KMS-11 (cell line): Measurements from ENCODE around the gene TTPAL.

Source experiments
- H2AFZ ChIP-seq: fragments of 200-600 bp; sonication (generic); 2 replicates; pipeline ENCODE4 v1.6.1; 2016; ENCODE audit warnings: antibody characterized with exemption, mixed run types, low read depth
- H3K27ac ChIP-seq: fragments of 200-600 bp; sonication (generic); 2 replicates; pipeline ENCODE4 v1.6.1; 2016; ENCODE audit warnings: mild to moderate bottlenecking, mixed run types
- H3K27me3 ChIP-seq: fragments of 200-600 bp; sonication (generic); 2 replicates; pipeline ENCODE4 v1.6.1; 2017; ENCODE audit warnings: mild to moderate bottlenecking, low read depth, mixed run types, moderate library complexity; ENCODE audit not compliant: insufficient read depth
- H3K36me3 ChIP-seq: fragments of 200-600 bp; sonication (generic); 2 replicates; pipeline ENCODE4 v1.6.1; 2017; ENCODE audit warnings: mild to moderate bottlenecking, mixed run types; ENCODE audit not compliant: insufficient read depth
- H3K4me1 ChIP-seq: fragments of 200-600 bp; sonication (generic); 2 replicates; pipeline ENCODE4 v1.6.1; 2016; ENCODE audit warnings: mild to moderate bottlenecking, low read depth, mixed run types; ENCODE audit not compliant: poor library complexity, severe bottlenecking
- H3K4me2 ChIP-seq: fragments of 200-600 bp; sonication (generic); 2 replicates; pipeline ENCODE4 v1.7.0; 2016; ENCODE audit warnings: mild to moderate bottlenecking, mixed run types
- H3K4me3 ChIP-seq: fragments of 200-600 bp; sonication (generic); IDR thresholded peaks from 2 replicates; pipeline ENCODE4 v1.6.1; 2017; ENCODE audit warnings: low read depth, low read length, mixed read lengths; ENCODE audit not compliant: insufficient read depth
- H3K79me2 ChIP-seq: fragments of 200-600 bp; sonication (generic); 2 replicates; pipeline ENCODE4 v1.6.1; 2016; ENCODE audit warnings: low read depth, mixed run types; ENCODE audit not compliant: insufficient read depth
- H3K9ac ChIP-seq: fragments of 200-600 bp; sonication (generic); 2 replicates; pipeline ENCODE4 v1.6.1; 2016; ENCODE audit warnings: mild to moderate bottlenecking, mixed run types
- H4K20me1 ChIP-seq: fragments of 200-600 bp; sonication (generic); 2 replicates; pipeline ENCODE4 v1.6.1; 2016; ENCODE audit warnings: mild to moderate bottlenecking, mixed run types; ENCODE audit not compliant: insufficient read depth
- CTCF ChIP-seq: fragments of 200-600 bp; sonication (generic); conservative IDR thresholded peaks from 2 replicates; pipeline ENCODE4 v1.6.1; 2017; ENCODE audit warnings: low read depth, mild to moderate bottlenecking, antibody characterized with exemption, low read length, moderate library complexity, mixed read lengths

The TTPAL gene

DNA sequence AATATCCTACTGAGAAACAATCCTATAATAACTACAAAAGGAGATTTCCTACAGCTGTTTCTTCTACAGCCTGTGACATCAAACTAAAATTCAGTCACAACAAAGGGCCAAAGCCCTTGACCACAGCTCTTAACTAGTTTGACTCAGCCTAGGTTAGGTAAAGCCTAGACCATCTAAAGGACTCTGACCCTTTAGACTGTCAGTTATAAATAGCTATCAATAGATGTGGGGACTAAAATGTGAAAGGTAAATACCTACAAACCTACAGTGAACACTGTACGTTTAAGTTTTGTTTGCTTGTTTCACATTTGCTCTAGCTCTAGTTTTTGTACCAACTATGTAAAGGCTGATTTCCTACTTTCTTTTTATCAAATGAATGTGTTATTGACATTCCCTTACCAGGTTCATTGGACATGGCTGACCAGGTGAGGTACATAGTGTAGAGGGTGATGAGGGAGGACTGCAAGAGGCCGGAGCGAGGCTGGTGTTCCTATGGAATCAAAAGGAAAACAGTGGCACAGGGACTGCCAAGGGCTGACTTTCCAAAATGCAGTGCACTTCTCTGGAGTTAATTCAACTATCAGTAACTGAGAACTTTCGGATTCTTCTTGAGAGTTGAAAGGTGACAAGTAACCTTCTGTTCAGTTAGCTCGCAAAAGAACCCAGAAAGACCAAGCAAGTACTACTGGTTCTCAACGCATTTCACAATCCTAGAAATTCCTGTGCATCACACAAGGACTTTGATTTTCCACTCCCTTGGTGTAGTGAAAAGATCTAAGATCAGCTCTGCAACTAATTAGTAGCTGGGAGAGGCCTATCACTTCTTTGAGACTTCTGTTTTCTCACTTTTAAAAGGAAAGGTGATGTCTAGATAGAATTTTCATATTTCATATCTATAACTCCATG, 29.0 kb downstream of the TTPAL start:
- Histone ChIP-seq H4K20me1 (no peaks in the 10 kb centered on the region), H3K79me2 (no peaks in the 10 kb centered on the region), H2AFZ (no peak overlapping the region), H3K27ac (no peak overlapping the region), H3K4me3 (no peak overlapping the region), H3K4me1 (no peaks in the 10 kb centered on the region), H3K4me2 (no peak overlapping the region), H3K9ac (no peak overlapping the region), H3K36me3 (no peaks in the 10 kb centered on the region; the same call in 1 of the 2 replicates), H3K27me3 (no peaks in the 10 kb centered on the region)
- TF ChIP-seq CTCF = no peak

GRCh38 chr20:44509762-44510161, 34.1 kb downstream of the TTPAL start:
- no peak for TF ChIP-seq CTCF
- no peak overlapping the region for H3K9ac ChIP-seq
- no peak overlapping the region for H3K4me2 ChIP-seq
- H3K27ac ChIP-seq = no peak overlapping the region
- no peaks in the 10 kb centered on the region for H4K20me1 ChIP-seq
- H3K36me3 ChIP-seq = no peaks in the 10 kb centered on the region; the same call in 1 of the 2 replicates
- no peaks in the 10 kb centered on the region for H3K27me3 ChIP-seq
- no peak overlapping the region for H3K4me3 ChIP-seq
- peaks cover under 1% of the 10 kb centered on the region; the same call in 1 of the 2 replicates for H3K79me2 ChIP-seq
- no peaks in the 10 kb centered on the region for H3K4me1 ChIP-seq
- H2AFZ ChIP-seq = no peak overlapping the region

- no peaks in the 10 kb centered on the region; the same call in 1 of the 2 replicates for H3K36me3 ChIP-seq
- no peaks in the 10 kb centered on the region for H3K4me1 ChIP-seq
- no peak overlapping the region for H2AFZ ChIP-seq
- TF ChIP-seq CTCF = no peak
- no peaks in the 10 kb centered on the region for H3K27me3 ChIP-seq
- H3K27ac ChIP-seq = no peak overlapping the region
- no peak overlapping the region for H3K4me3 ChIP-seq
- H4K20me1 ChIP-seq = no peaks in the 10 kb centered on the region; the same call in 1 of the 2 replicates
- H3K9ac ChIP-seq = no peak overlapping the region
- H3K4me2 ChIP-seq = no peak overlapping the region
- peaks cover 37% of the 10 kb centered on the region; the same call in 1 of the 2 replicates for H3K79me2 ChIP-seq
Observed at GRCh38 chr20:44513871-44514270, 38.2 kb downstream of the TTPAL start.

- no peak overlapping the region for H2AFZ ChIP-seq
- H3K4me3 ChIP-seq = no peak overlapping the region
- H3K4me2 ChIP-seq = no peak overlapping the region
- H4K20me1 ChIP-seq = no peaks in the 10 kb centered on the region; the same call in 1 of the 2 replicates
- H3K27me3 ChIP-seq = no peaks in the 10 kb centered on the region
- peaks cover 63% of the 10 kb centered on the region for H3K79me2 ChIP-seq
- H3K36me3 ChIP-seq = no peaks in the 10 kb centered on the region
- no peak overlapping the region for H3K27ac ChIP-seq
- TF ChIP-seq CTCF = no peak
- peaks cover 14% of the 10 kb centered on the region for H3K4me1 ChIP-seq
- H3K9ac ChIP-seq = no peak overlapping the region
Observed at GRCh38 chr20:44516491-44516890, 40.8 kb downstream of the TTPAL start.
